Transverse colon (tissue), 3 donors: ENCODE measurements around the gene LSAMP.

Experiments
- EP300 ChIP-seq: sonication (generic); formaldehyde crosslinking; IDR thresholded peaks from one replicate; pipeline ENCODE4 v1.6.1; 2017; ENCODE audit warnings: antibody characterized with exemption, low read depth
- POLR2A ChIP-seq: fragments of 450-650 bp; IDR thresholded peaks from one replicate; pipeline ENCODE4 v1.6.1; 2016; ENCODE audit warnings: antibody characterized with exemption, mild to moderate bottlenecking, moderate library complexity
- TF ChIP-seq, protein P1 (sequence below), 5 experiments: fragments of 200-600 bp in 3 of 5; fragments of 450-650 bp in 2 of 5; sonication (generic) in 3 of 5; IDR thresholded peaks; 1 replicate in 2 of 5; 2 replicates in 3 of 5; pipeline ENCODE4 v1.5.1; 2016 to 2017; ENCODE audit warnings: antibody characterized with exemption in 5 of 5, inconsistent platforms in 3 of 5, mild to moderate bottlenecking in 2 of 5, moderate library complexity in 1 of 5

DNA sequence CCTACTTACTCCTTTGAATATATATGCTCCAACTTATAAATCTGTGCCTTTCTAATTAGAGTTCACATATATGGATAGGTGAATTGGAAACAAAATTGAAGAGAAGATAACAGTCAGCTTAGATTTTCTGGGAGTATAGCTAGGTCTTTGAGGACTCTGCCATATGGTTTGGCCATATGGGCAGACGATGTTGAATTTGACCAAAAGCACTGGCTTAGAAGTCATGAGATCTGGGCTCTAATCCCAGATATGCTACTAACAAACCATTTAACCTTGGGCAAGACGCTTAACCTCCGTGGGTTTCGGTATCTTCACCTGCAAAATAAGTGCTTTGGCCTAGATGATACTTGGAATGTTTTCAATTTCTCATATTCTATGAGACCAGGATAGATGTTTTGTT is 154.1 kb downstream of the LSAMP start:
- TF ChIP-seq, protein P1, sequence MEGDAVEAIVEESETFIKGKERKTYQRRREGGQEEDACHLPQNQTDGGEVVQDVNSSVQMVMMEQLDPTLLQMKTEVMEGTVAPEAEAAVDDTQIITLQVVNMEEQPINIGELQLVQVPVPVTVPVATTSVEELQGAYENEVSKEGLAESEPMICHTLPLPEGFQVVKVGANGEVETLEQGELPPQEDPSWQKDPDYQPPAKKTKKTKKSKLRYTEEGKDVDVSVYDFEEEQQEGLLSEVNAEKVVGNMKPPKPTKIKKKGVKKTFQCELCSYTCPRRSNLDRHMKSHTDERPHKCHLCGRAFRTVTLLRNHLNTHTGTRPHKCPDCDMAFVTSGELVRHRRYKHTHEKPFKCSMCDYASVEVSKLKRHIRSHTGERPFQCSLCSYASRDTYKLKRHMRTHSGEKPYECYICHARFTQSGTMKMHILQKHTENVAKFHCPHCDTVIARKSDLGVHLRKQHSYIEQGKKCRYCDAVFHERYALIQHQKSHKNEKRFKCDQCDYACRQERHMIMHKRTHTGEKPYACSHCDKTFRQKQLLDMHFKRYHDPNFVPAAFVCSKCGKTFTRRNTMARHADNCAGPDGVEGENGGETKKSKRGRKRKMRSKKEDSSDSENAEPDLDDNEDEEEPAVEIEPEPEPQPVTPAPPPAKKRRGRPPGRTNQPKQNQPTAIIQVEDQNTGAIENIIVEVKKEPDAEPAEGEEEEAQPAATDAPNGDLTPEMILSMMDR (IDR thresholded peaks at IDR 0.05): no peak
- TF ChIP-seq EP300 (no peak), POLR2A (no peak)
